Stimulated activated CD8-positive, alpha-beta memory T cell treated with anti-CD3 and anti-CD28 coated beads, Interleukin-7, amount 100 ng/mL, for 1 hour (primary cell): Measurements from ENCODE around the gene HELLS.
A peak's percentile ranks its signal among the peaks of the same experiment; 100 is the strongest.
"Not testable (repeated sequence)": the region's sequence is repeated elsewhere in the genome, so short reads cannot be mapped to it uniquely, and the experiment has no call there.

Experiments
- DNase-seq, 2 donors: peaks; one replicate each; pipeline ENCODE4 v3.0.0-alpha.2; 2020; ENCODE audit warnings: low read depth in 2 of 2

The HELLS gene

DNA sequence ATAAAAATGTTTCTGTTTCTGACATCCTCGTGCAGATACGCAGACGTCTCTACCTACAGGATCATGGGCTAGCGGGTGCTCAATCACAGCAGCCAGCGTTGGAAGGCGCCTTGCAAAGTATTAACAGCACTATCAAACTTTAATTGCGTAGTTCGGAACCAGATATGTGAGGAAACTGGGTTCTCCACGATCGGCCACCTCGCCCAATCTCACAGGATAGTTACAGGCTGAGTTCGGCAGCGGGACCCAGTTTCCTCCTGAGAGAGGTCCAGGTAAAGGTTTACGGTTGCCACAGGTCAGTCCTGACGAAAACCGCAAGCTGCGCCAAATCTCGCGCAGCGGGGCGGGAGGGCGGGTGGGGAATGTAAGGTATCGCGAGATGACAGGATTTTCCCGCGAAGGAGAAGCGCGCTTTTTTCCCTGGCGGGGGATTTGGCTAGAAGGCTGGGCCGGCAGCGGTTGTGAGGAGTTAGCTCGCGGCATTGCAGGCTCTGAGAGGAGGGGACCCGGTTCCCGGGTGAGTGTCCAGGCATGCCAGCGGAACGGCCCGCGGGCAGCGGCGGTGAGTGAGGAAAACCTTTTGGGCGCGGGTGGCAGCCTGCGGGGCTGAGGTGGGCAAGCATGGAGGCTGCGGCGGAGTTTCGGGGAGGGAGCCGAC is at the start of gene HELLS:
Gene HELLS (plus strand): TSS at position 398 of the 658 bp plus-strand sequence. CDS start 134 bp downstream, at position 532.
- peak; percentile 26 to 43 for DNase-seq

DNA sequence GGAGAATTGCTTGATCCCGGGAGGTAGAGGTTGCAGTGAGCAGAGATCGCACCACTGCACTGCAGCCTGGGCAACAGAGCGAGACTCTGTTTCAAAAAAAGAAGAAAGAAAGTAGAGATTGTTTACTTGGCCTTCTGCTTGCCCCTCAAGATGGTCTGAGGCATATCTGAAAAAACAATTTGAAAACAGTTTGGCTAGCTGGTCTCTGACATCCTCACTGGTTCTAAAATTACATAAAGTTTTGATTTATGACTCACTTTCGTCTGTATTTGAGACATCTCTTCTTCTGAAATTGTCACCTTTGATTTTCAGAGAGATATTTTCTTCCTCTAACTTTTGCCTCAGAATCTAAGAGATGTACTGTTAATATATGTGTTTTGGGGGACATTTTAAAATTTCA is 49.6 kb upstream of the HELLS start:
- no peak for DNase-seq

GRCh38 chr10:94496646-94497045 is 48.9 kb upstream of the HELLS start:
- no peak for DNase-seq

DNA sequence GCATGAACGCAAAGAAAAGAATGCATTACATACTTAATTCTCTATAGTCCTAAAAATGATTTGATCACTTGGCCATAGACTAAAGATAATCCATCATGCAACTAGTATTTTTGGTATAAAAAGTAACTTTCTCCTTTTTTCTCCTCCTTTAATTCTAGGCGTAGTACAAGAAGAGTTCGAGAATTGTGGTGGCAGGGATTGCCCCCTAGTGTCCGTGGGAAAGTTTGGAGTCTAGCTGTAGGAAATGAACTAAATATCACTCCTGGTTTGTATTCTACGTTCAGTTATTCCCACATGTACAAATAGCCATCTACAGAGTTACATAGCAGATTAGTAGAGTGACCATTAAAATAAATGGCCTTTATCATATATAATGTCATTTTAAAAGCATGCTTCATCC is 45.5 kb upstream of the HELLS start:
- DNase-seq = no peak

- no peak for DNase-seq
Observed at GRCh38 chr10:94521276-94522250, 24.0 kb upstream of the HELLS start.

GRCh38 chr10:94524146-94524545 is 21.4 kb upstream of the HELLS start:
- no peak for DNase-seq

- DNase-seq = no peak
Observed at GRCh38 chr10:94524711-94525110, 20.9 kb upstream of the HELLS start.

DNA sequence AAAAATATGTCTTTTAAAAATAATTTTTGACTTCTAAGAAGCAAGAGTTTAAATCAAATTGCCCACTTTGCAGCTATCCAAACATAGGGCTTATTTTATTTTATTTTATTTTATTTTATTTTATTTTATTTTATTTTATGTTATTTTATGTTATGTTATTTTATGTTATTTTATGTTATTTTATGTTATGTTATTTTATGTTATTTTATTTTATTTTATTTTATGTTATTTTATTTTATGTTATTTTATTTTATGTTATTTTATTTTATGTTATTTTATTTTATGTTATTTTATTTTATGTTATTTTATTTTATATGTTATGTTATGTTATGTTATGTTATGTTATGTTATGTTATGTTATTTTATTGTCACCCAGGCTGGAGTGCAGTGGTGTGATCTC is 14.0 kb upstream of the HELLS start:
- not testable (repeated sequence) for DNase-seq

- DNase-seq = no peak
Observed at GRCh38 chr10:94533027-94533426, 12.6 kb upstream of the HELLS start.

- not testable (repeated sequence) for DNase-seq
Observed at GRCh38 chr10:94542282-94542681, 3.3 kb upstream of the HELLS start.

- DNase-seq = no peak
Observed at GRCh38 chr10:94546049-94546900, 687 bp downstream of the HELLS start.

DNA sequence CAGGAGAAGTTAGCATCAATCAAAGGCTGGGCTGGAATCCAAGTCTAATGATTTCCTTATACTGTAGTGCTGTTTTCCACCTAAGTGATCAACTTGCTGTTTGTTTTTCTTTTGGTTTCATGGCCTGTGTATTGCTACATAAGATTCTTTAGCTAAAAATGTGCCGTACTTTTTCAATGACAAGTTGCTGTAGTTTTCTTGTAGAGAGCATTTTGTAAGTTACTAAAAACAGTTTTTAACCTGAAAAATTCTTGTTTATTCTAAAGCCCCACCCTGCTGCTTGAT is 1.3 kb downstream of the HELLS start:
- no peak for DNase-seq

GRCh38 chr10:94549221-94549620 is 3.6 kb downstream of the HELLS start:
- DNase-seq = no peak

- DNase-seq = not testable (repeated sequence)
Observed at GRCh38 chr10:94567714-94568307, 22.2 kb downstream of the HELLS start.

GRCh38 chr10:94571081-94571480 is 25.5 kb downstream of the HELLS start:
- no peak for DNase-seq

GRCh38 chr10:94571528-94571927 is 25.9 kb downstream of the HELLS start:
- DNase-seq = no peak

DNA sequence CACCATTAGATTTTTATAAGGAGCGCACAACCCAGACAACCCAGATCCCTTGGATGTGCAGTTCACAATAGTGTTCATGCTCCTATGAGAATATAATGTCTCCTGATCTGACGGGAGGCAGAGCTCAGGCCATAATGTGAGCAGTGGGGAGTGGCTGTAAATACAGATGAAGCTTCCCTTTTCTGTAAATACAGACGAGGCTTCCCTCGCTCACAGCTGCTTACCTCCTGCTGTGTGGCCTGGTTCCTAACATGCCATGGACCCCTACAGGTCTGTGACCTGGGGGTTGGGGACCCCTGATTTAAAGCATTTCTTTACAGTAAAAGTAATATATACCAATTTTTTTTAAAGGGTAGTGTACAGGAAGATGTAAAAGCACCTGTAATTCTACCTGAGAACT is 33.2 kb downstream of the HELLS start:
- no peak for DNase-seq

GRCh38 chr10:94583124-94583523 is 37.5 kb downstream of the HELLS start:
- DNase-seq = no peak

GRCh38 chr10:94591461-94592205 is 46.0 kb downstream of the HELLS start:
- no peak for DNase-seq

- DNase-seq = no peak
Observed at GRCh38 chr10:94602729-94603515, 57.3 kb downstream of the HELLS start.
